ENCODE measurements around the gene TROAP.

DNA sequence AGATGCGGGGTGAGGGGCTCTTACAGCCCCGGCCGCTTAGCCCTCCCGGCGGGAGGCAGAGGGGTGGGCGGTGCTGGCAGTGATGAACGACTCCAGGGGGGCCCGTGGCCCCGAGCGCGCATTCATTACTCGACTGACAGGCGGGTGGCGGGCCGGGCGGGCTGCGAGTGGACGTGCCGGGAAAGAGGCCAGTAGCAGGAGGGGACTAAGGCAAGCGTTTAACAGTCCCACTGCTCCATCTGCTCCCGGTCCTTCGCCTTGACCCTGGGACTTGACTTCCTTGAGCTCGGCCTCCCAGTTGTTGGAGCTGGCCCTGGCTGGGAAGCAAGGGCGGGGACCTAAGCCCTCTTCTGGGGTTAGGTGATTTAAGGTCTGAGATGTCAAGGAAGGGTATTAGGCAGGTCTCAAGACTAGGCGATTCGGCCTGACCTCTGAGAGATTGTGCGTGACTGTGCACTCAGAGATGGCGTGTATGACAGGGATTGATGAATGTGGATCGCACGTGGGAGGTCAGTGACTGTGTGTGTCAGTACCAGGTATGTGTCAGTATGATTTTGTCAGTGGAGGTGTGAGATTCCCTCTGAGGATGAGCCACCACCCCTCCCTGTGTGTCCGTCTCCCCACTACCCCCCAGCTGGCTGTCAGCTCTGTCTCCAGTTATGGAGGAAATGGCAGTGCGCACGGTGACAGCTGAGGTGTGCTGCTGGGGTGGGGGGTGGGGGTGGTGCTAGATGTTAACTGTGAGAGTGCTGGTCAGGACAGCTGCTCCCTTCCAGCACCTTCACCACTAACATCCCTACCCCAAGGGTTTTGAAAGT lies 20.1 kb downstream of the TROAP start:
- no peak for TF ChIP-seq CTCF (conservative IDR thresholded peaks at IDR 0.05; ENCODE audit: low read length)
- no peak for TF ChIP-seq EZH2phosphoT487 (IDR thresholded peaks at IDR 0.05; ENCODE audit: borderline replicate concordance, low read depth, low read length)

All from OCI-LY7 (cell line).